HepG2 (cell line): Measurements from ENCODE around the gene COMMD1. TPM values are rescaled to one million over a fixed set of nuclear protein-coding genes. Genes with fewer than 3 reads are reported as not detected.

Experiments used
- ARHGAP35 ChIP-seq: sonication (generic); formaldehyde crosslinking; IDR thresholded peaks from 2 replicates; pipeline ENCODE4 v1.9.0; 2022; ENCODE audit warnings: mild to moderate bottlenecking, inconsistent platforms, moderate library complexity, missing genetic modification reagents, borderline replicate concordance
- E2F1 ChIP-seq: sonication (generic); formaldehyde crosslinking; IDR thresholded peaks from 2 replicates; pipeline ENCODE4 v1.5.0; 2020; ENCODE audit warnings: missing genetic modification reagents
- EHMT2 ChIP-seq: fragments of 200-600 bp; sonication (generic); IDR thresholded peaks from 2 replicates; pipeline ENCODE4 v1.7.0; 2017; ENCODE audit warnings: antibody characterized with exemption, low read depth, low read length, borderline replicate concordance
- ELF1 ChIP-seq: sonication (generic); formaldehyde crosslinking; IDR thresholded peaks from 2 replicates; pipeline ENCODE4 v1.4.0; 2020; ENCODE audit warnings: missing genetic modification reagents
- FUBP1 ChIP-seq: sonication (generic); formaldehyde crosslinking; IDR thresholded peaks from 2 replicates; pipeline ENCODE4 v1.5.1; 2020; ENCODE audit warnings: missing genetic modification reagents, mild to moderate bottlenecking, borderline replicate concordance
- HOXA5 ChIP-seq: sonication (generic); formaldehyde crosslinking; IDR thresholded peaks from 2 replicates; pipeline ENCODE4 v1.4.0; 2020; ENCODE audit warnings: missing genetic modification reagents
- MNT ChIP-seq: fragments of 450-650 bp; IDR thresholded peaks from 2 replicates; pipeline ENCODE4 v1.6.1; 2016
- NFIC ChIP-seq: IDR thresholded peaks from 2 replicates; pipeline ENCODE4 v1.6.1; 2012; ENCODE audit warnings: mild to moderate bottlenecking, low read length, inconsistent platforms
- POGK ChIP-seq: sonication (generic); formaldehyde crosslinking; conservative IDR thresholded peaks from 2 replicates; pipeline ENCODE4 v1.8.0; 2022; ENCODE audit warnings: mild to moderate bottlenecking, moderate library complexity, missing genetic modification reagents
- RARG ChIP-seq: sonication (generic); formaldehyde crosslinking; IDR thresholded peaks from 2 replicates; pipeline ENCODE4 v1.4.0; 2020; ENCODE audit warnings: low read depth, mild to moderate bottlenecking, missing genetic modification reagents
- RXRA ChIP-seq: sonication (generic); formaldehyde crosslinking; IDR thresholded peaks from 2 replicates; pipeline ENCODE4 v1.5.1; 2020; ENCODE audit warnings: missing genetic modification reagents
- SMC3 ChIP-seq: IDR thresholded peaks from 2 replicates; pipeline ENCODE4 v1.6.1; 2011; ENCODE audit warnings: low read length, improper control_type of control experiment
- STAT5B ChIP-seq: sonication (generic); formaldehyde crosslinking; IDR thresholded peaks from 2 replicates; pipeline ENCODE4 v1.4.0; 2020; ENCODE audit warnings: missing genetic modification reagents
- TEF ChIP-seq: sonication (generic); formaldehyde crosslinking; IDR thresholded peaks from 2 replicates; pipeline ENCODE4 v1.5.0; 2020; ENCODE audit warnings: missing genetic modification reagents
- ZBTB26 ChIP-seq: IDR thresholded peaks from 2 replicates; pipeline ENCODE4 v1.6.1; 2016; ENCODE audit warnings: missing compliant biosample characterization, missing genetic modification reagents, borderline replicate concordance
- ZNF263 ChIP-seq: sonication (generic); formaldehyde crosslinking; IDR thresholded peaks from 2 replicates; pipeline ENCODE4 v1.4.0; 2020; ENCODE audit warnings: missing genetic modification reagents
- ZNF34 ChIP-seq: sonication (generic); formaldehyde crosslinking; IDR thresholded peaks from 2 replicates; pipeline ENCODE4 v1.4.0; 2020; ENCODE audit warnings: mild to moderate bottlenecking, missing genetic modification reagents, borderline replicate concordance
- ZNF503 ChIP-seq: sonication (generic); formaldehyde crosslinking; IDR thresholded peaks from 2 replicates; pipeline ENCODE4 v1.4.0; 2020; ENCODE audit warnings: missing genetic modification reagents
- ZNF704 ChIP-seq: sonication (generic); formaldehyde crosslinking; IDR thresholded peaks from 2 replicates; pipeline ENCODE4 v1.8.1; 2023; ENCODE audit warnings: mild to moderate bottlenecking, inconsistent platforms, moderate library complexity, missing genetic modification reagents, borderline replicate concordance
- polyA plus RNA-seq, 8 experiments: library from polyadenylated mRNA; depleted of rRNA in 3 of 8; stranded (reverse) in 7 of 8; unstranded in 1 of 8; fragments of >200 nt; fragmentation: Illumina TruSeq in 4 of 8; extraction: Trizol in 4 of 8; gene quantifications; 2 replicates each; pipeline versions ENCODE4 v1.2.1 to v1.2.3, GENCODE V29; 2011 to 2016; ENCODE audit warnings: low read depth in 4 of 8, missing spikeins in 1 of 8, mixed read lengths in 1 of 8; ENCODE audit not compliant: insufficient read depth in 1 of 8
- total RNA-seq, 5 experiments: library from RNA; depleted of rRNA; stranded (reverse); fragments of >200 nt; fragmentation: Illumina TruSeq; extraction: Trizol; gene quantifications; 2 replicates each; pipeline ENCODE4 v1.2.3, GENCODE V29; 2016; ENCODE audit warnings: low read depth in 1 of 5

The COMMD1 gene
- total and polyA plus RNA-seq, 2 of the 13 experiments (the other 11 are each of a cell fraction or from before 2014, with no cell fraction given) = 25.7 to 105 TPM

- TF ChIP-seq TEF (CRISPR knock-in tag) (no peak), RARG (CRISPR knock-in tag) (no peak), FUBP1 (CRISPR knock-in tag) (no peak), ZNF263 (CRISPR knock-in tag) (no peak), ZNF704 (CRISPR knock-in tag) (no peak), ARHGAP35 (CRISPR knock-in tag) (no peak), POGK (CRISPR knock-in tag) (no peak), RXRA (CRISPR knock-in tag) (no peak), STAT5B (CRISPR knock-in tag) (no peak), ELF1 (CRISPR knock-in tag) (no peak), NFIC (no peak), ZNF34 (CRISPR knock-in tag) (no peak), SMC3 (peak; percentile 69), HOXA5 (no peak), E2F1 (CRISPR knock-in tag) (no peak), ZBTB26 (no peak), ZNF503 (CRISPR knock-in tag) (no peak), EHMT2 (no peak), MNT (no peak)
These were observed 6.7 kb upstream of the COMMD1 start (continued) for GRCh38 chr2:61898810-61899209.
